Measurements from ENCODE around the gene AOC1. TPM values are rescaled to one million over a fixed set of nuclear protein-coding genes. Genes with fewer than 3 reads are reported as not detected.

AOC1 gene
- total RNA-seq, 2 experiments from 2014 or later, result not detected

DNA sequence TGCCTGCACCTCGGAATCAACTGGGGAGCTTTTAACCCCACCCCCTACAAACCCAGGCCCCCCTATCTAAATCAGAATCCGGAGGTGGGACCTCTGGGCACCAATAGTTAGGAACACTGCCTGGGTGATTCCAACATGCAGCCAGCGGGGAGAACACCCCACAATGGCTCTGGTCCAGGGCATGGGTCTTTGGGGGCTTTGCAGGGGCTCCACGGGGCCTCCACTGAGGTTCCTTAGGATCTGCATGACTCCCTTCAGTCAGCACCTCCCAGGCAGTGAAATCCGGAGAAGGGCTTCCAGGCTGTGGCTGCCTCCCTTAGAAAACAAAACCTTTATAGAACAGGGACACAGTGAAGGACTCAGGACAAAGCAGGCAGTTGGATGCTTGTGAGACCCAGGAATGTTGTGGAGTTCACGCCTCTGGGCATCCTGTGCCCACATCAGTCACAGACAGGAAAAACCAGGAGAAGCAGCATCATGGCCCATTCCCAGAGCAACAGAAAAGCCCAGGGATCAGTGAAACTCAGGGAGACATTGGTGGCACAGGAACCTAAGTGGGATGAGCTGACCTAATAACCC is 16.5 kb upstream of the AOC1 start:
- CTCF ChIA-PET (ENCODE audit: unreplicated experiment), result no interaction called here
- no peaks in the 10 kb centered on the region for H3K4me1 ChIP-seq (ENCODE audit: insufficient read depth, low read length, poor library complexity, severe bottlenecking)
- intact Hi-C loops (cut with micrococcal nuclease; ENCODE audit: unreplicated experiment), result no loop called here
- POLR2A ChIA-PET, result interaction anchor here (0.6 kb wide), 1 partner anchor 309 kb away, joined by 3 read pairs; no protein-coding TSS in a partner anchor
- no peak overlapping the region for H2AFZ ChIP-seq (ENCODE audit: low read length)
- no peaks in the 10 kb centered on the region for H3K9me2 ChIP-seq (ENCODE audit: insufficient read depth, low read length)
- no peaks in the 10 kb centered on the region for H3K36me3 ChIP-seq (ENCODE audit: insufficient read depth, low read length)
- H3K9me3 ChIP-seq (ENCODE audit: low read length), result no peaks in the 10 kb centered on the region
- no peak overlapping the region for H3K27ac ChIP-seq (ENCODE audit: low read depth, low read length, poor library complexity, severe bottlenecking)
- no peaks in the 10 kb centered on the region for H3K79me2 ChIP-seq (ENCODE audit: insufficient read depth, low read depth, low read length)
- H3K4me3 ChIP-seq (ENCODE audit: low read depth, low read length, poor library complexity, severe bottlenecking), result no peak overlapping the region
- H4K20me1 ChIP-seq (ENCODE audit: insufficient read depth, low read length), result no peaks in the 10 kb centered on the region
- no TSS peak for BruUV-seq (replicated peaks)
- DNase-seq (ENCODE audit: low spot score), result no peak
- TF ChIP-seq EZH2phosphoT487 (IDR thresholded peaks at IDR 0.05; ENCODE audit: borderline replicate concordance, low read depth, low read length), result no peak
- TF ChIP-seq, protein P1, sequence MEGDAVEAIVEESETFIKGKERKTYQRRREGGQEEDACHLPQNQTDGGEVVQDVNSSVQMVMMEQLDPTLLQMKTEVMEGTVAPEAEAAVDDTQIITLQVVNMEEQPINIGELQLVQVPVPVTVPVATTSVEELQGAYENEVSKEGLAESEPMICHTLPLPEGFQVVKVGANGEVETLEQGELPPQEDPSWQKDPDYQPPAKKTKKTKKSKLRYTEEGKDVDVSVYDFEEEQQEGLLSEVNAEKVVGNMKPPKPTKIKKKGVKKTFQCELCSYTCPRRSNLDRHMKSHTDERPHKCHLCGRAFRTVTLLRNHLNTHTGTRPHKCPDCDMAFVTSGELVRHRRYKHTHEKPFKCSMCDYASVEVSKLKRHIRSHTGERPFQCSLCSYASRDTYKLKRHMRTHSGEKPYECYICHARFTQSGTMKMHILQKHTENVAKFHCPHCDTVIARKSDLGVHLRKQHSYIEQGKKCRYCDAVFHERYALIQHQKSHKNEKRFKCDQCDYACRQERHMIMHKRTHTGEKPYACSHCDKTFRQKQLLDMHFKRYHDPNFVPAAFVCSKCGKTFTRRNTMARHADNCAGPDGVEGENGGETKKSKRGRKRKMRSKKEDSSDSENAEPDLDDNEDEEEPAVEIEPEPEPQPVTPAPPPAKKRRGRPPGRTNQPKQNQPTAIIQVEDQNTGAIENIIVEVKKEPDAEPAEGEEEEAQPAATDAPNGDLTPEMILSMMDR (conservative IDR thresholded peaks at IDR 0.05; ENCODE audit: low read length), result no peak
- no peak overlapping the region for H3K4me2 ChIP-seq (ENCODE audit: low read length)

DNA sequence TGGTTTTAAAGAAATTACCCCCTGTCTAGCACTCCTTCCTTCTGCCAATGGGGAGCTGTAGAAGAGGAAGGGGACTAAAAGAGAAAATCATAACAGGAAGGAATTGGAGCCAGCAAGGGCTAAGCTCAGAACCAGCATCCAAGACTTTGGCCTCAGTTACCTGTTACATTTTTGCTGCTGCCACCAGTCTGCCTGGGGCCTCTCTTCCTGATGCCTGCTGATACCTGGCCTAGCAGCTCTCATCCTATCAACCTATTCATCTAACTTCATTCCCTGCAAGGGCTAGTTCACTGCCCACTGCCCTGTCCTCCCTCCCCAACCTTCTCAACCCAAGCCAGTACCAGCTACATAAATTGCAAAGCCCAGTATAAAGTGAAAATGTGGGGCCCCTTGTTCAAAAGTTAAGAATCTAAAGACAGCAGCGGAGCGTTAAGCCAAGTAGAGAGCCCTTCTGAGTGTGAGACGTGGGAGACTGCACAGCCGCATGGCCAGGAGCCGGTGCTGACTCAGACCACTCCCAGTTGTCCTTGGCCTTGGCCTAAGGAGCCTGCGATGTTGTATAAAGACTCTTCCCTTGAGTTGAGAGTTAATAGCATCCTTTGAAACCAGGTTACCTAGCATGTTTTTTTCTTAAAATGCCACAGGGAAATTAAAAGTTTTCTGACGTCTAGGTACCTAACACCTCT is 13.2 kb upstream of the AOC1 start:
- Histone ChIP-seq H4K20me1 (ENCODE audit: insufficient read depth, low read length) (no peaks in the 10 kb centered on the region), H2AFZ (ENCODE audit: low read length) (no peak overlapping the region), H3K36me3 (ENCODE audit: insufficient read depth, low read length) (no peaks in the 10 kb centered on the region), H3K9me3 (ENCODE audit: low read length) (no peaks in the 10 kb centered on the region), H3K79me2 (ENCODE audit: insufficient read depth, low read depth, low read length) (no peaks in the 10 kb centered on the region), H3K4me2 (ENCODE audit: low read length) (no peak overlapping the region), H3K4me3 (ENCODE audit: low read depth, low read length, poor library complexity, severe bottlenecking) (no peak overlapping the region), H3K27ac (ENCODE audit: low read depth, low read length, poor library complexity, severe bottlenecking) (no peak overlapping the region), H3K4me1 (ENCODE audit: insufficient read depth, low read length, poor library complexity, severe bottlenecking) (no peaks in the 10 kb centered on the region), H3K9me2 (ENCODE audit: insufficient read depth, low read length) (no peaks in the 10 kb centered on the region)
- POLR2A ChIA-PET, result no interaction called here
- intact Hi-C loops (cut with micrococcal nuclease; ENCODE audit: unreplicated experiment), result no loop called here
- BruUV-seq (replicated peaks), result no TSS peak
- CTCF ChIA-PET (ENCODE audit: unreplicated experiment), result no interaction called here
- TF ChIP-seq EZH2phosphoT487 (IDR thresholded peaks at IDR 0.05; ENCODE audit: borderline replicate concordance, low read depth, low read length), result no peak
- TF ChIP-seq, protein P1 (conservative IDR thresholded peaks at IDR 0.05; ENCODE audit: low read length), result no peak
- no peak for DNase-seq (ENCODE audit: low spot score)

DNA sequence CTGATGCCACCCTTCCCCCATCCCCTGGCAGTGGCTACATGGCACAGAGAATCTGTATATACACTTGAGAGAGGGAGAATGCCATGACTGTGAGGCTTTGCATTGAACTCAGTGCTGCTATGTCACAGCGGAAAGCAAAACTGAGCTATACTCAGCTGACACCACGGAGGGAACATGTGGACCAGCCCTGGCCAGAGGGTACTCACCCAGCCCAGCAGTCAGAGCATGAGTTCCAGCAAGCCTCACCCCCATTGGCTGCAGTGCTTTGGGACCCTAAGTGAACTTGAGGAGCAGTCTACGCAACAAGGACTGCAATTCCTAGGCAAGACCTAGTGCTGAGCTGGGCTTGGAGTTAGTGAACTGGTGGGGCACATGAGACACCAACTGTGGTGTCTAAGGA is 10.3 kb upstream of the AOC1 start:
- no peak overlapping the region for H3K4me2 ChIP-seq (ENCODE audit: low read length)
- H3K9me3 ChIP-seq (ENCODE audit: low read length), result no peaks in the 10 kb centered on the region
- no peaks in the 10 kb centered on the region for H3K36me3 ChIP-seq (ENCODE audit: insufficient read depth, low read length)
- TF ChIP-seq, protein P1 (conservative IDR thresholded peaks at IDR 0.05; ENCODE audit: low read length), result no peak
- no peak for TF ChIP-seq EZH2phosphoT487 (IDR thresholded peaks at IDR 0.05; ENCODE audit: borderline replicate concordance, low read depth, low read length)
- no peaks in the 10 kb centered on the region for H3K9me2 ChIP-seq (ENCODE audit: insufficient read depth, low read length)
- no peak overlapping the region for H2AFZ ChIP-seq (ENCODE audit: low read length)
- ChIA-PET POLR2A (no interaction called here), CTCF (ENCODE audit: unreplicated experiment) (no interaction called here)
- no peak overlapping the region for H3K27ac ChIP-seq (ENCODE audit: low read depth, low read length, poor library complexity, severe bottlenecking)
- no TSS peak for BruUV-seq (replicated peaks)
- no peaks in the 10 kb centered on the region for H4K20me1 ChIP-seq (ENCODE audit: insufficient read depth, low read length)
- H3K79me2 ChIP-seq (ENCODE audit: insufficient read depth, low read depth, low read length), result no peaks in the 10 kb centered on the region
- H3K4me3 ChIP-seq (ENCODE audit: low read depth, low read length, poor library complexity, severe bottlenecking), result no peak overlapping the region
- intact Hi-C loops (cut with micrococcal nuclease; ENCODE audit: unreplicated experiment), result no loop called here
- DNase-seq (ENCODE audit: low spot score), result no peak
- H3K4me1 ChIP-seq (ENCODE audit: insufficient read depth, low read length, poor library complexity, severe bottlenecking), result no peaks in the 10 kb centered on the region

Data from OCI-LY7 (cell line).